ENCODE measurements around the gene TRMU. TPM values are rescaled to one million over a fixed set of nuclear protein-coding genes. Genes with fewer than 3 reads are reported as not detected.

Gene TRMU
- total and polyA plus RNA-seq, 2 of the 8 experiments (the other 6 are each of a cell fraction or from before 2014, with no cell fraction given), result 43.4 to 70.6 TPM

DNA sequence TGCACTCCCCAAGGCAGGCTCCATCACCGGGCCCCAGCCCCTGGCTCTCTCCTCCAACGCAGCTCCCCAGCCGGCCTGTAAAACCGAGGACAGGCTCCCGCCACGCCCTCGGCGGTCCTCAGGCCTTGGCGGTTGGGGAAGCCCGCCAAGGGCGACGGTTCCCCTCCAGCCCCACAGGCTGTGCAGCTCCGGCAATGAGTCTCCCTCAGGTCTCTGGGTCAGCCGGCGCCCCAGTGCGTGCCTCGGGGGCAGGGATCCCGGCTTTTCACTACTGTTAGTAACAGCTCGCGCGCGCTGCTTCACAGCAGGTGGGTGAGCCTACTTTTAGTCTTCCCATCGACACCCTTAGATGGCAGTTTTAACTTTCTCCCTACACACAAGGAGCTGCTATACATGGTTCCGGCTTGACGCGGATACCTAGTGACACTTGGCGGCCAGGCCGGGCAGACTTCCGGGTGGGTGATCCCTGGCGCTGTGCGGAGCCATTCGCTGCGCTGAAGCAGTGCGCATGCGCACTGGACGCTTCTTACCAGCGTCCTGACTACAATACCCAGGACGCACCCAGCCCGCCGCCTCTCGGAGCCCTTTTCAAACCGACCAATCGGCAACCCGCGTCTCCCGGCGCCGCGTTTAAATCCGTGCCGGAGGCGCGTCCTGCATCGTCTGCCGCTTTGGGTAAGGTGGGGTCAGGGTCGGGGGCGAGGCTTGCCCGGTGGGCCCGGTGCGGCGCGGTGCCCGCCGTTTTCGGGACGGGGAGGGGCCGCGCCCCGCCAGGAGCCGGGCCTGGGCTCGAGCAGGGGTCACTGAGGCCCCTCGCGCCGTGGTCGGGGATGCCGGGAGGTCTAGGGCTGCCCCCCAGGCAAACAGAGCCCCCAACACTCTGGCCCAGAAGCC, 39.0 kb upstream of the TRMU start, which contains the start of gene GTSE1 (continued):
- TF ChIP-seq, protein P1, sequence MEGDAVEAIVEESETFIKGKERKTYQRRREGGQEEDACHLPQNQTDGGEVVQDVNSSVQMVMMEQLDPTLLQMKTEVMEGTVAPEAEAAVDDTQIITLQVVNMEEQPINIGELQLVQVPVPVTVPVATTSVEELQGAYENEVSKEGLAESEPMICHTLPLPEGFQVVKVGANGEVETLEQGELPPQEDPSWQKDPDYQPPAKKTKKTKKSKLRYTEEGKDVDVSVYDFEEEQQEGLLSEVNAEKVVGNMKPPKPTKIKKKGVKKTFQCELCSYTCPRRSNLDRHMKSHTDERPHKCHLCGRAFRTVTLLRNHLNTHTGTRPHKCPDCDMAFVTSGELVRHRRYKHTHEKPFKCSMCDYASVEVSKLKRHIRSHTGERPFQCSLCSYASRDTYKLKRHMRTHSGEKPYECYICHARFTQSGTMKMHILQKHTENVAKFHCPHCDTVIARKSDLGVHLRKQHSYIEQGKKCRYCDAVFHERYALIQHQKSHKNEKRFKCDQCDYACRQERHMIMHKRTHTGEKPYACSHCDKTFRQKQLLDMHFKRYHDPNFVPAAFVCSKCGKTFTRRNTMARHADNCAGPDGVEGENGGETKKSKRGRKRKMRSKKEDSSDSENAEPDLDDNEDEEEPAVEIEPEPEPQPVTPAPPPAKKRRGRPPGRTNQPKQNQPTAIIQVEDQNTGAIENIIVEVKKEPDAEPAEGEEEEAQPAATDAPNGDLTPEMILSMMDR (IDR thresholded peaks at IDR 0.05; ENCODE audit: control extremely low read depth in 1 of 3, insufficient read depth in 1 of 3, low read depth in 1 of 3, low read length in 3 of 3), result peak in 2 of 3 experiments; percentile 1 to 7; a peak in 2 of 4 replicates
- TF ChIP-seq POLR2A (IDR thresholded peaks at IDR 0.05; ENCODE audit: control extremely low read depth in 1 of 2, low read depth in 2 of 2, low read length in 2 of 2) (no peak), CREB1 (IDR thresholded peaks at IDR 0.05) (peak; percentile 93), KDM5A (IDR thresholded peaks at IDR 0.05; ENCODE audit: low read length) (0 out of 2 replicates have a peak, but pooled peaks have one; percentile 21), SAP30 (IDR thresholded peaks at IDR 0.05; ENCODE audit: insufficient read depth, insufficient replicate concordance, low read length) (peak; percentile 62), TCF12 (IDR thresholded peaks at IDR 0.05; ENCODE audit: low read depth, low read length) (no peak), SIX5 (IDR thresholded peaks at IDR 0.05; ENCODE audit: low read depth, low read length) (peak; percentile 30; the same call in 1 of the 2 replicates), ASH2L (IDR thresholded peaks at IDR 0.05; ENCODE audit: low read length) (peak; percentile 63), TEAD4 (IDR thresholded peaks at IDR 0.05; ENCODE audit: low read depth, low read length) (no peak), RAD21 (IDR thresholded peaks at IDR 0.05 in 1 of 2, conservative IDR thresholded peaks at IDR 0.05 in 1 of 2; ENCODE audit: low read depth in 2 of 2, low read length in 2 of 2) (peak; percentile 25 to 32; a peak in 3 of 4 replicates), SIN3A (conservative IDR thresholded peaks at IDR 0.05 in 1 of 2, IDR thresholded peaks at IDR 0.05 in 1 of 2; ENCODE audit: low read depth in 1 of 2, low read length in 2 of 2) (peak; percentile 10 to 95; a peak in 2 of 4 replicates)
- TF ChIP-seq, protein P2, sequence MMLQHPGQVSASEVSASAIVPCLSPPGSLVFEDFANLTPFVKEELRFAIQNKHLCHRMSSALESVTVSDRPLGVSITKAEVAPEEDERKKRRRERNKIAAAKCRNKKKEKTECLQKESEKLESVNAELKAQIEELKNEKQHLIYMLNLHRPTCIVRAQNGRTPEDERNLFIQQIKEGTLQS (IDR thresholded peaks at IDR 0.05; ENCODE audit: insufficient read depth, low read depth, low read length), result 0 out of 2 replicates have a peak, but pooled peaks have one; percentile 3
- TF ChIP-seq, protein P3, sequence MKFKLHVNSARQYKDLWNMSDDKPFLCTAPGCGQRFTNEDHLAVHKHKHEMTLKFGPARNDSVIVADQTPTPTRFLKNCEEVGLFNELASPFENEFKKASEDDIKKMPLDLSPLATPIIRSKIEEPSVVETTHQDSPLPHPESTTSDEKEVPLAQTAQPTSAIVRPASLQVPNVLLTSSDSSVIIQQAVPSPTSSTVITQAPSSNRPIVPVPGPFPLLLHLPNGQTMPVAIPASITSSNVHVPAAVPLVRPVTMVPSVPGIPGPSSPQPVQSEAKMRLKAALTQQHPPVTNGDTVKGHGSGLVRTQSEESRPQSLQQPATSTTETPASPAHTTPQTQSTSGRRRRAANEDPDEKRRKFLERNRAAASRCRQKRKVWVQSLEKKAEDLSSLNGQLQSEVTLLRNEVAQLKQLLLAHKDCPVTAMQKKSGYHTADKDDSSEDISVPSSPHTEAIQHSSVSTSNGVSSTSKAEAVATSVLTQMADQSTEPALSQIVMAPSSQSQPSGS (IDR thresholded peaks at IDR 0.05; ENCODE audit: low read length), result no peak
- TF ChIP-seq, protein P4, sequence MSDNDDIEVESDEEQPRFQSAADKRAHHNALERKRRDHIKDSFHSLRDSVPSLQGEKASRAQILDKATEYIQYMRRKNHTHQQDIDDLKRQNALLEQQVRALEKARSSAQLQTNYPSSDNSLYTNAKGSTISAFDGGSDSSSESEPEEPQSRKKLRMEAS (IDR thresholded peaks at IDR 0.05), result peak; percentile 65; the same call in 1 of the 2 replicates
